NCI-H2196 (cell line): ENCODE results near the gene RARRES2.
A peak's percentile ranks its signal among the peaks of the same experiment; 100 is the strongest.
"Not testable (repeated sequence)": the region's sequence is repeated elsewhere in the genome, so short reads cannot be mapped to it uniquely, and the experiment has no call there.

Experiments used
- DNase-seq: peaks from one replicate; lab custom pipeline; 2025; ENCODE audit not compliant: unreplicated experiment; lab: John Stamatoyannopoulos, UW

The RARRES2 gene

GRCh38 chr7:150341263-150342120 lies at the start of gene RARRES2:
Gene RARRES2, minus strand, starts transcription at chr7:150341629. Its CDS starts 1,020 bp downstream, at chr7:150340609.
- no peak for DNase-seq

GRCh38 chr7:150390205-150390604 lies 48.8 kb upstream of the RARRES2 start:
- DNase-seq = no peak

GRCh38 chr7:150389532-150389816 lies 48.0 kb upstream of the RARRES2 start:
- DNase-seq = no peak

GRCh38 chr7:150388709-150389531 lies 47.5 kb upstream of the RARRES2 start:
- DNase-seq = peak; percentile 25

GRCh38 chr7:150388306-150388705 lies 46.9 kb upstream of the RARRES2 start:
- no peak for DNase-seq

GRCh38 chr7:150385884-150386283 lies 44.5 kb upstream of the RARRES2 start:
- not testable (repeated sequence) for DNase-seq

- no peak for DNase-seq
Observed at GRCh38 chr7:150385302-150385723, 43.9 kb upstream of the RARRES2 start.

GRCh38 chr7:150384406-150385301 lies 43.2 kb upstream of the RARRES2 start:
- DNase-seq = no peak

- DNase-seq = peak; percentile 91
Observed at GRCh38 chr7:150383710-150384397, 42.4 kb upstream of the RARRES2 start.

- DNase-seq = no peak
Observed at GRCh38 chr7:150382844-150383225, 41.4 kb upstream of the RARRES2 start.

GRCh38 chr7:150382123-150382843 lies 40.9 kb upstream of the RARRES2 start:
- no peak for DNase-seq

- no peak for DNase-seq
Observed at GRCh38 chr7:150381785-150382122, 40.3 kb upstream of the RARRES2 start.

- no peak for DNase-seq
Observed at GRCh38 chr7:150381096-150381495, 39.7 kb upstream of the RARRES2 start.

GRCh38 chr7:150380463-150380862 lies 39.0 kb upstream of the RARRES2 start:
- DNase-seq = no peak

- no peak for DNase-seq
Observed at GRCh38 chr7:150379441-150380379, 38.3 kb upstream of the RARRES2 start.

GRCh38 chr7:150378853-150379440 lies 37.5 kb upstream of the RARRES2 start, which contains the start of gene ZNF775:
Gene ZNF775, plus strand, starts transcription at chr7:150379330. Its CDS starts 9,141 bp downstream, at chr7:150388471.
- DNase-seq = peak; percentile 98

GRCh38 chr7:150378115-150378852 lies 36.9 kb upstream of the RARRES2 start:
- peak; percentile 89 for DNase-seq

- no peak for DNase-seq
Observed at GRCh38 chr7:150377635-150378034, 36.2 kb upstream of the RARRES2 start.
